NCI-H2227 (cell line): ENCODE data around the gene SLC7A6OS.

Source experiments
- DNase-seq: peaks from one replicate; lab custom pipeline; 2025; ENCODE audit not compliant: unreplicated experiment; lab: John Stamatoyannopoulos, UW

The SLC7A6OS gene

GRCh38 chr16:68282064-68282452 is 28.7 kb downstream of the SLC7A6OS start:
- DNase-seq = no peak

DNA sequence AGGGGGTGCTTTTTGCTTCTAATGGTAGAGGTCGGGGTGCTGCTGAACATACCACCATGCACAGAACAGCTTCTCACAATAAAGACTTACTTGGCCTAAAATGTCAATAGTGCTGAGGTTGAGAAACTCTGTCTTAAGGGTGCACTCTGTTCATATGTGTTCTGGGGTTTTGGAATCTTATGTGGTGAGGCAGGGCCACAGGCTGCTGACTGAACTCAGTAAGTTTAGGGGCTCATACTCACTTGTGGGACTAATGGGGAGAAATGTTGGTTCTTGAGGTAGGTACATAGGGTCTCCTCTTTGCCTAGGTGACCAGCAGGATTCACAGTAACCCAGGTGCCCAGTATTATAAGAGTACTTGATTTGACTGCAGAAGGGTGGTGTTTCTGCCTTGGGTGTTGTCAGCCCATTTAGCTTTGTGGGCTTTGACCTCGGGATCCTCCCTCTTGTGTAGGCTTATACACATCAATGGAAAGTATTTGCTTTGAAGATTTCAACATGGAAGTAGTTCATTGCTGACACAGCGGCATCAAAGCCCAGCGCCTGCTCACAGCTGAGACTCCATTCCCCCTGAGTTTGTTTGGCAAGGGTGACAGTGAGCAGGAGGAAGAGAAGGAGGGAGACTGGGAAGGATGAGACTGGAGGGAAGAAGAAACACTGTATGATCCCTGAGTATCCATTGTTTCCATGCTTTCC is 29.2 kb downstream of the SLC7A6OS start:
- DNase-seq = no peak

- no peak for DNase-seq
These were observed 30.8 kb downstream of the SLC7A6OS start for GRCh38 chr16:68279726-68280558.

DNA sequence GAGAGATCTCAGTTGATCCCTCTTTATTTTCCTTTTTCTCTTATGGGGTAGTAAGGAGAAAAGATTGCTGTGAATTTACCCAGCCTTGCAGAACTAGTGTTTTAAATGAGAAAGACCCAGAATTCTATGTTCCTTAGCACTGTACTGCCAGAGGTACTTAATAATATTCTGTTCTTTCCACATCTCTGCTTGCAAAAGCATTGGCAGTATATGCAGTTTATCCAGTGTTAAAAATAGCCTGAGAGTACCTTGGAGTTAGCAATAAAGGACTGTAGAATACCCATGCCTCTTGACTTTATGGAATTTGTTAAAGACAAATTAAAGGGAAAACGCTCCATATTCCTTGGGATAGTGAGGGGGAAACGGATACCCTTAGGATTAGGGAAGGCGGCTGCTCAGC is 34.5 kb downstream of the SLC7A6OS start:
- no peak for DNase-seq

- DNase-seq = no peak
These were observed 35.0 kb downstream of the SLC7A6OS start for GRCh38 chr16:68275611-68276191.

- DNase-seq = no peak
These were observed 36.3 kb downstream of the SLC7A6OS start for GRCh38 chr16:68274441-68274840.

DNA sequence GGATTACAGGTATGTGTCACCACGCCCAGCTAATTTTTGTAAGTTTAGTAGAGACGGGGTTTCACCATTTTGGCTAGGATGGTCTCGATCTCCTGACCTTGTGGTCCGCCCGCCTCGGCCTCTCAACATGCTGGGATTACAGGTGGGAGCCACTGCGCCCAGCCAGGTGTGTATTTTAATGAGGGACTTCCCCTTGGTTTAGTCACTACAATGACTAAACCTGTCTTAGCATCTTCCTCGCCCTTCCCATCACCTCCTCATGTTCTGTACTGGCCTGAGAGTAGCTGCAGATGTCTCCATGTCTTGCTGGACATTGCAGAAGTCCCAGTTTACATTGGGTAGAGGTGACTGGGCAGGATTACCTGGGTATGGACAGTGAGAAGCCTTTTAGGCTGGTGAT is 36.9 kb downstream of the SLC7A6OS start:
- DNase-seq = no peak

DNA sequence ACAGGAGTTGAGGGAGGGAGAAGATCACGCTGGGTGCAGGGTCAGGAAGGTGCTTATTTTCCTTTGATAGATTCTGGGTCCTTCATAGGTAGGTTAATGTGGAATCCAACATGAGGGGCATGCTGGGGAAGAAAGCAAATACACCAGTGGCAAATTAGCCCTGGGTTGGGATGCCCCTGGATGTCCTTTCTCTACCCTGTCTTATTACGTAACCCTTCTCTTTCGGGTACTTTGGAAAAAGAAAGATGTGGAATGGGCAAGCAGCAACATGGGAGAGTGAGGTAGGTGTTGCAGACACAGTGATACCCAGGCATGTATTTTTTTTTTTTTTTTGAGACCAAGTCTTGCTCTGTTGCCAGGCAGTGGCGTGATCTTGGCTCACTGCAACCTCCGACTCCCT is 37.3 kb downstream of the SLC7A6OS start:
- DNase-seq = no peak

DNA sequence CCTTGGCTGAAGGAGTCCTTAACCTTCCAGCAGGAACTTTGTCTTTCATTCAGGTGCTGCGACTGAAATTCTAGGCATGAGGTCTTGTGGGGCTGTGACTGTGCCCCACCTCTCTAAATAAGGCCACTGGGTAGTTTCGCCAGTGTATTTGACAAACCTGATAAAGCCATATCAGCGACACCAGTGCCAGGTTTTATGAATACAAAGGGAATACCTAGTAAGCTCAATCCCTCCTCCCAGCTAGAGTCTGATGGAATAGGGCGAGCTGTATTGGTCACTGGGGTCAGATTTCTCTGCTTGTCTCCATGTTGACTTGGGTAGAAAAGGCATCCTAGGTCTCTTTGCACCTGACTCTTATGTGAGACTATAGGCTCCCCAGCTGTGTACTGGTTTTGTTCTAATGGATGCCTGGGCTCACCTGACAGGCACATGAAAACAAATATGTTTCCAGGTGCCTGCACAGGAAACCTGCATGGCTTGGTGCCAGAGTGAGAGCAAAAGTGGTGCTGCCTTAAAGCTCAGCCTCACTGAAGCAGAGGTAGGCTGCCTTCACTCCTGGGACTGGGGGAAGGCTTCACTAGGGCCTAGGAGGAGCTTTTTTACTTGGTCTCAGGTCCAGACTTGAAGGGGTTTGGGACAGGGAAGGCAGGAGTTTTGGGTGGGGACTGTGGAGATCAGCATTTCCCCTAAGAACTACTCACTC is 38.1 kb downstream of the SLC7A6OS start:
- no peak for DNase-seq

- DNase-seq = no peak
These were observed 40.4 kb downstream of the SLC7A6OS start for GRCh38 chr16:68270353-68270752.

DNA sequence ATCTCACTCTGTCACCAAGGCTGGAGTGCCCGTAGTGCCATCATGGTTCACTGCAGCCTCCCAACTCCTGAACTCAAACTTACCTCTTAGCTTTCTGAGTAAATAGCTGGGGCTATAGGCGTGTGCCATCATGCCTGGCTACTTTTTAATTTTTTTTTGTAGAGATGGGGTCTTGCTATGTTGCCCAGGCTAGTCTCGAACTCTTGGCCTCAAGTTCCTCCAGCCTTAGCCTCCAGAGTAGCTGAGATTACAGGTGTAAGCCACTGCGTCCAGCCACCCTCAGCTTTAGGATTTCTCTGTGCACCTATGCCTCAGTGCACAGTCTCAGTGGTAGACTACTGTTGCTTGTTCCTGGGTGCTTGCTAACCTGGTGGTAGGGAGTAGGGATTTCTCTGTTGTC is 41.0 kb downstream of the SLC7A6OS start:
- DNase-seq = no peak

DNA sequence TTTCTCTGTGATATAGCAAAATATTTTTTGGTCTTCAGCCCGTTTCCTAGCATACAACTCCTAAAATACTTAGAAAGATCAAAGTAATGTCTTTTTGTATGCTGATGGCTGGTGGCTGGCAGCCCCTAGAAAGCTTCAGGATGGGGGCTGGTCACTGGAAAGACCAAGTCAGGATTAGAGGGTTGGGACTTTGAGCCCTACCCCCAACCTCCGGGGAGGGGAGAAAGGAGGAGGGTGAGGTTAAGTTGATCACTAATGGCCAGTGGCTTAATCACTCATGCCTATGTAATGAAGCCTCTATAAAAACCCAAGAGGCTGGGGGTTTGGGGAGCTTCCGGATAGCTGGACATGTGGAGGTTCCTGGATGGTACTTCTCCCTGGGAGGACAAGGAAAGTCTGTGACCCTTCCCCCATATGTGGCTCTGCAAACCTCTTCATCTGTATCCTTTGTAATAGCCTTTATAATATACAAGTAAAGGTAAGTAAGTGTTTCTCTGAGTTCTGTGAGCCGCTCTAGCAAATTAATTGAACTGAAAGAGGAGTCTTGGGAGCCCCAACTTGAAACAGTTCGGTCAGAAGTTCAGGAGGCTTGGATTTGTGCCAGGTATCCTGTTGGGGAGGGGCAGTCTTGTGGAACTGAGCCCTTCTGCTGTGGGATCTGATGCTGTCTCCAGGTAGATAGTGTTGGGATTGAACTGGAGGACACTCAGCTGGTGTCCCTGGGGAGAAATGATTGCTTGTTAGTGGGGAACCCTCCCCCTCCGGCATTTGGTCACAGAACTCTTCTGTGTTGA is 42.9 kb downstream of the SLC7A6OS start:
- DNase-seq = no peak

DNA sequence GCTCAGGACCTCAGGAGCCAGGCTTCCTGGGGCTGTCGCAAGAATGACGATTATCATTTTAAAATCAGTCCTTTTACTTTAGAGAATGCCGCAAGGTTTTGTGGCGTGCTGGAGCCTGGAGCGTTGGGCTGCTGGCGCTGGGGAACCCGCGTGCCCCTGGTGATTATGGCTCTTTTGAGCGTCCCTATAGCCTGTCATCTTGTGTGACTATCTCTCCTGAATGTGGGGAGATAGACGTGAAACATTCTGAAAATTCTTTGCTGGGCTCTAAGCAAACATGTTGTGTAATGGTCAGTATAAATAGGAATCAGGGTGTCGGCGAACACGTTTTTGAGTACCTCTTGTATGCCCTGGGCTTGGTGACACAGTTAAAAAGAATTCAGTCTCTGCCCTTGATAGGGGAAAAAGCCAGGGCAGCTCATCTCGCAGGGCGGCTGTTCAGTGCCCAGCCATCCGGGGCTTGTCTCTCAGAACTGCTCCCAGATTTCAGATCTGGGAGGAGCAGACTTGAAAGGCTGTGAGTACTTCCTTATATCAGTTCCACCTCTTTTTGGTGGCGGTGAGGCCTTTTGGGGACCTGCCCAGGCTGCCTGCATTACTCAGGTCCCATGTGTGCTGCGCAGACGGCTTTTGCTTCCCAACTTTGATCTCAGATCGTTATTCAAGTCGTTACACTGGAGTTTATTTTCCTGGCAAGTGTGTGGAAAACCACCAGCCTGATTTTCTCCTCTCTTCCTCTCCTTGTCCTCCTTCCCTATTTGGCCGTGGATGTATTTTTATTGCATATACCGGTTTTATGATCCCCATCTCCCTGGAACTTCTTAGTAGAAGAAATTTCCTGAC is 45.4 kb downstream of the SLC7A6OS start:
- peak; percentile 10 for DNase-seq

DNA sequence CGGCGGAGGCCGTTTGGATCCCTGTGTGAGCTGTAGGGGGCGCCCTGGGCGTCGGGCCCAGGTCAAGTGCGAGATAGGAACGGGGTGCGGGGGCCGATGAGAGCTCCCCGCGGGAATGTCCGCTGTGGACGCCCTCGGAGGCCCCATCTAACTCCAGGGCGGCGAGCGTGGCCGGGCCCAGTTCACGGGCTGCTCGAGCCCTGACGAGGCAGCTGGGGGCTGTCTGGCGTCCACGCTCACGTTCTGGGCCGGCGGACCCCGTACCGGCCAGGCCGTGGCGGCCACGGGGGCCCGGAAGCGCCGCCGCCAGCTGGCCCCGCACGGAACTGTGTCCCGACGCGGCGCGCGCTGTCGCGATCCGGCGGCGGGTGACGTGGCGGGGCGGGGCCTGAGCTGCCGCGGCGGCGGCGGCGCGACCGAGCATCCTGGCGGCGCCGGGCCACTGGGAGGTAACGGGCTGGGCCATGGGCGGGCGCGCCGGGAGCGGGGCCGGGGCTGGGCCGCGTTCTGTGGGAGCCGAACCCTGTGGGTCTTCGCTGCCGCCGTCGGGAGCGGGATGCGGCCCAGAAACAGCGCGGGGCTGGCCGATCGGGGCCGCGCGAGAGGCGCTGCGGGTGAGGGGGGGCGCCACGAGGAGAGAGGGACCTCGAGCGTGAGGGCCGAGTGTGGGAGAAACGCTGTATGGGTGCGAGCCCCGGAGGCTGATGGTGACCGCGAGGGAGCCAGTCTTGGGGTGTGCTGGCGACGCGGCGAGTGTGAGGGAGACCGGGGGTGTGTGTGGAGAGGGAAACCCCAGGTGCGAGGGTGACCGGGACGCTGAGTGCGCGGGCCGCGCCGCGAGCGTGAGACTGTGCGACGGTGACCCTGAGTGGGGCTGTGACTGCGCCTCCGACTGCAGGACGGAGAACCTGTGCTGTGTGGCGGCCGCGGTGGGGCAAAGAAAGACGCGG is 46.3 kb downstream of the SLC7A6OS start, which contains the start of gene SLC7A6:
Gene SLC7A6, plus strand, starts transcription at position 399 of the 950 bp plus-strand sequence. CDS start 10,201 bp downstream, outside the sequence.
- DNase-seq = peak; percentile 54

GRCh38 chr16:68263559-68264127 is 47.1 kb downstream of the SLC7A6OS start:
- no peak for DNase-seq

- no peak for DNase-seq
These were observed 51.5 kb downstream of the SLC7A6OS start for GRCh38 chr16:68259007-68259825.
